ENCODE results near the gene HMGN3. TPM values are rescaled to one million over a fixed set of nuclear protein-coding genes. Genes with fewer than 3 reads are reported as not detected.

Gene HMGN3
- total RNA-seq, 1 experiment from 2014 or later: 246 TPM

DNA sequence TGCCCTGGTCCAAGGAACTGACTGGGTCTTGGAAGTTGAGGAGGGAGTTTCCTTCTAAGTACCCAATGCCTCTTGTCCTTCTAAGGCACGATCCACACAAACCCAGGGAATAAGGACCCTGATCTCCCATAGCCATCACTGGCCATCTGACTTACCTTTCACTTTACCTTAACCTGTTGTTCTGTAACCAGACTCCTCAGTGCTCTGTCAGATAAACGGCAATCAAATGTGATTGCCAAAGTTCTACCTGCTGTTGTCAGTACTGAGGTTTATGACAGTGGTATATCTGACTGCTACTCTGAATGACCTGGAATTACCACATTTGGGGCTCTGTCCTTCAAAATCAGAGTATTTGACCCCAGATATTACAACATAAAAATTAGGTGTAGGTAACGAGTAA lies 49.8 kb downstream of the HMGN3 start:
- peaks cover 13% of the 10 kb centered on the region for H3K4me1 ChIP-seq
- no peaks in the 10 kb centered on the region for H3K9me3 Mint-ChIP-seq (ENCODE audit: unreplicated experiment)
- intact Hi-C loops (cut with micrococcal nuclease; ENCODE audit: unreplicated experiment): loop anchor here (10.0 kb wide), 1 partner anchor 630 kb away; no protein-coding TSS in a partner anchor
- TF ChIP-seq, protein P1, sequence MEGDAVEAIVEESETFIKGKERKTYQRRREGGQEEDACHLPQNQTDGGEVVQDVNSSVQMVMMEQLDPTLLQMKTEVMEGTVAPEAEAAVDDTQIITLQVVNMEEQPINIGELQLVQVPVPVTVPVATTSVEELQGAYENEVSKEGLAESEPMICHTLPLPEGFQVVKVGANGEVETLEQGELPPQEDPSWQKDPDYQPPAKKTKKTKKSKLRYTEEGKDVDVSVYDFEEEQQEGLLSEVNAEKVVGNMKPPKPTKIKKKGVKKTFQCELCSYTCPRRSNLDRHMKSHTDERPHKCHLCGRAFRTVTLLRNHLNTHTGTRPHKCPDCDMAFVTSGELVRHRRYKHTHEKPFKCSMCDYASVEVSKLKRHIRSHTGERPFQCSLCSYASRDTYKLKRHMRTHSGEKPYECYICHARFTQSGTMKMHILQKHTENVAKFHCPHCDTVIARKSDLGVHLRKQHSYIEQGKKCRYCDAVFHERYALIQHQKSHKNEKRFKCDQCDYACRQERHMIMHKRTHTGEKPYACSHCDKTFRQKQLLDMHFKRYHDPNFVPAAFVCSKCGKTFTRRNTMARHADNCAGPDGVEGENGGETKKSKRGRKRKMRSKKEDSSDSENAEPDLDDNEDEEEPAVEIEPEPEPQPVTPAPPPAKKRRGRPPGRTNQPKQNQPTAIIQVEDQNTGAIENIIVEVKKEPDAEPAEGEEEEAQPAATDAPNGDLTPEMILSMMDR (IDR thresholded peaks at IDR 0.05; ENCODE audit: insufficient read depth in 1 of 2, low read depth in 1 of 2, low read length in 1 of 2, severe bottlenecking in 1 of 2, unreplicated experiment in 1 of 2): no peak
- H3K27me3 Mint-ChIP-seq (ENCODE audit: insufficient read depth, unreplicated experiment): no peaks in the 10 kb centered on the region
- CTCF ChIA-PET: no interaction called here
- no peak overlapping the region for H3K4me3 ChIP-seq (ENCODE audit: low read depth, low read length)
- no peak overlapping the region for H3K4me3 Mint-ChIP-seq (ENCODE audit: unreplicated experiment)
- H3K36me3 ChIP-seq (ENCODE audit: control insufficient read depth, insufficient read depth, low read length): no peaks in the 10 kb centered on the region
- no peaks in the 10 kb centered on the region for H3K27me3 ChIP-seq (replicated peaks; ENCODE audit: control insufficient read depth, insufficient read depth, low read length)
- H3K36me3 Mint-ChIP-seq (ENCODE audit: insufficient read depth, unreplicated experiment): no peaks in the 10 kb centered on the region
- DNase-seq: no peak
- H3K27ac Mint-ChIP-seq (ENCODE audit: unreplicated experiment): no peak overlapping the region
- no TSS peak for BruUV-seq (replicated peaks)
- H3K4me1 Mint-ChIP-seq (ENCODE audit: low read depth, unreplicated experiment): peaks cover 6% of the 10 kb centered on the region
- no peaks in the 10 kb centered on the region for H3K9me3 ChIP-seq
- POLR2A ChIA-PET: interaction anchor here (0.6 kb wide), 1 partner anchor 107 kb away, joined by 3 read pairs; no protein-coding TSS in a partner anchor

DNA sequence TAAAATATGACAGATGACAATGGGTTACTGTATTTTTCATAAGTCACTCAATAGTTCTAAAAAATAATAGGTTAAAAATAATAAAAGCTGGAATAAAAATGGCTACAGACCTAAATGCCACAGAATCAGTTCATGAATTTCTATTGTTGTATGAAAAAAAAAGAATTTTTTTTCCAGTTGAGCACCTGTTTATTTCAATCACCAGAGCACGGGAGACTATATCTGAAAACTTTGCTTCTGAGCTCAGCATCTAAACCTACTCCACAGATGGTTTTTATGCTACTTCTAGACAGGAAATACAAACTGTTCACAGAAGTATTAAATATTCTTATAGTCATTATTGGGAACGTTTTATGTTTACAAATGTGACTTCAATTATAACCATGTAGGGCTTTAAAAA lies 50.4 kb downstream of the HMGN3 start:
- Mint-ChIP-seq H3K9me3 (ENCODE audit: unreplicated experiment) (no peaks in the 10 kb centered on the region), H3K4me1 (ENCODE audit: low read depth, unreplicated experiment) (peaks cover 10% of the 10 kb centered on the region), H3K4me3 (ENCODE audit: unreplicated experiment) (no peak overlapping the region), H3K36me3 (ENCODE audit: insufficient read depth, unreplicated experiment) (no peaks in the 10 kb centered on the region), H3K27ac (ENCODE audit: unreplicated experiment) (no peak overlapping the region), H3K27me3 (ENCODE audit: insufficient read depth, unreplicated experiment) (no peaks in the 10 kb centered on the region)
- no peak for DNase-seq
- Histone ChIP-seq H3K27me3 (replicated peaks; ENCODE audit: control insufficient read depth, insufficient read depth, low read length) (no peaks in the 10 kb centered on the region), H3K4me3 (ENCODE audit: low read depth, low read length) (no peak overlapping the region), H3K36me3 (ENCODE audit: control insufficient read depth, insufficient read depth, low read length) (no peaks in the 10 kb centered on the region), H3K9me3 (no peaks in the 10 kb centered on the region), H3K4me1 (peaks cover 19% of the 10 kb centered on the region)
- TF ChIP-seq, protein P1 (IDR thresholded peaks at IDR 0.05; ENCODE audit: insufficient read depth in 1 of 2, low read depth in 1 of 2, low read length in 1 of 2, severe bottlenecking in 1 of 2, unreplicated experiment in 1 of 2): no peak
- ChIA-PET POLR2A (interaction anchor here (0.6 kb wide), 1 partner anchor 107 kb away, joined by 3 read pairs; no protein-coding TSS in a partner anchor), CTCF (no interaction called here)
- BruUV-seq (replicated peaks): no TSS peak
- intact Hi-C loops (cut with micrococcal nuclease; ENCODE audit: unreplicated experiment): loop anchor here (10.0 kb wide), 1 partner anchor 631 kb away; no protein-coding TSS in a partner anchor

DNA sequence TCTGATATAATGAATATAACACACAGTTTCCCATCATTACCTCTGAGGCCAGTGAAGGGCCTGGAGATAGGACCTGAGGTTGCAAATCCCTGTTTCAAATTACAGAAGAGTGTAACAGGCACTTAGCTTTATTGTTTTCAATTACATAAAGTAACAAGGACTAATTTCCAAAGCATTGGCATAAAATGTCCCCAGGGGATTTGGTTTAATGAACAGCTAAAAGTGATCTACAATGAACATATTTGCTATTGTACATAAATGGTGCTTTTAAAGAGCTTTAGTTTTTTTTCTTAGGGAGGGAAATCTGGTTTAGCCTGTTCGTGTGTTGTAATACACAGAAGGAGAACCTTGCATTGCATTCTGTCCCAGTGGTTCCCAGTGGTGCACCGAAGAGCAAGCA lies 54.4 kb downstream of the HMGN3 start:
- Histone ChIP-seq H3K36me3 (ENCODE audit: control insufficient read depth, insufficient read depth, low read length) (no peaks in the 10 kb centered on the region), H3K4me3 (ENCODE audit: low read depth, low read length) (no peak overlapping the region), H3K27me3 (replicated peaks; ENCODE audit: control insufficient read depth, insufficient read depth, low read length) (no peaks in the 10 kb centered on the region), H3K4me1 (peaks cover 21% of the 10 kb centered on the region), H3K9me3 (peaks cover 8% of the 10 kb centered on the region; the same call in 1 of the 2 replicates)
- BruUV-seq (replicated peaks): no TSS peak
- Mint-ChIP-seq H3K27ac (ENCODE audit: unreplicated experiment) (no peak overlapping the region), H3K4me1 (ENCODE audit: low read depth, unreplicated experiment) (peaks cover 4% of the 10 kb centered on the region), H3K9me3 (ENCODE audit: unreplicated experiment) (no peaks in the 10 kb centered on the region), H3K27me3 (ENCODE audit: insufficient read depth, unreplicated experiment) (no peaks in the 10 kb centered on the region), H3K36me3 (ENCODE audit: insufficient read depth, unreplicated experiment) (no peaks in the 10 kb centered on the region), H3K4me3 (ENCODE audit: unreplicated experiment) (peak overlapping the region; percentile 31)
- TF ChIP-seq, protein P1 (IDR thresholded peaks at IDR 0.05; ENCODE audit: insufficient read depth in 1 of 2, low read depth in 1 of 2, low read length in 1 of 2, severe bottlenecking in 1 of 2, unreplicated experiment in 1 of 2): no peak
- POLR2A ChIA-PET: no interaction called here
- intact Hi-C loops (cut with micrococcal nuclease; ENCODE audit: unreplicated experiment): loop anchor here (1.0 to 10.0 kb wide), 2 partner anchors 28 to 635 kb away; no protein-coding TSS in a partner anchor
- CTCF ChIA-PET: interaction anchor here (0.6 to 0.7 kb wide), 2 partner anchors 17 to 27 kb away, joined by 3 read pairs; no protein-coding TSS in a partner anchor
- DNase-seq: peak in 1 of 2 experiments; percentile 53

Data from Caco-2 (cell line).